Activated CD8-positive, alpha-beta T cell treated with anti-CD3 and anti-CD28 coated beads for 36 hours (primary cell): ENCODE results near the gene ZNF420. TPM values are rescaled to one million over a fixed set of nuclear protein-coding genes. Genes with fewer than 3 reads are reported as not detected.
A peak's percentile ranks its signal among the peaks of the same experiment; 100 is the strongest.
"Not testable (repeated sequence)": the region's sequence is repeated elsewhere in the genome, so short reads cannot be mapped to it uniquely, and the experiment has no call there.

Experiments
- ATAC-seq: fragments of 200-7000 bp; cut with Tn5 transposase; one replicate; pipeline ENCODE4 v1.10.0; 2021; ENCODE audit warnings: mild to moderate bottlenecking, moderate library complexity
- CTCF ChIA-PET: fragments of 350-600 bp; sonication (Branson Sonifier 250); formaldehyde crosslinking; loops from one replicate; lab custom pipeline; 2021; ENCODE audit warnings: antibody characterized with exemption; lab: Charles Lee
- POLR2A ChIA-PET: fragments of 350-600 bp; sonication (Branson Sonifier 250); formaldehyde crosslinking; loops from one replicate; lab custom pipeline; 2021; ENCODE audit warnings: antibody characterized with exemption; lab: Charles Lee
- DNase-seq: peaks from one replicate; pipeline ENCODE4 v3.0.0-alpha.2; 2020
- H3K27ac Mint-ChIP-seq: one replicate; pipeline ENCODE4 v1.8.0; 2021; ENCODE audit warnings: mild to moderate bottlenecking, mixed read lengths
- H3K27me3 Mint-ChIP-seq: one replicate; pipeline ENCODE4 v1.8.0; 2021; ENCODE audit warnings: mixed read lengths
- H3K36me3 Mint-ChIP-seq: one replicate; pipeline ENCODE4 v1.8.0; 2021; ENCODE audit warnings: low read depth, mixed read lengths
- H3K4me1 Mint-ChIP-seq: one replicate; pipeline ENCODE4 v1.8.0; 2021; ENCODE audit warnings: low read depth, mixed read lengths
- H3K4me3 Mint-ChIP-seq: one replicate; pipeline ENCODE4 v1.8.0; 2021; ENCODE audit warnings: mild to moderate bottlenecking, moderate library complexity, mixed read lengths
- H3K9me3 Mint-ChIP-seq: one replicate; pipeline ENCODE4 v1.8.0; 2021; ENCODE audit warnings: mixed read lengths
- CTCF ChIP-seq: fragments of 200-600 bp; IDR thresholded peaks from one replicate; pipeline ENCODE4 v1.8.0; 2022; ENCODE audit warnings: antibody characterized with exemption, mild to moderate bottlenecking
- intact Hi-C: fragments of 100-400 bp; cut with micrococcal nuclease; formaldehyde crosslinking; loops from one replicate; pipeline ENCODE4 v1.10.0; 2022
- total RNA-seq, 2 experiments: library from RNA; stranded (reverse); gene quantifications; one replicate each; pipeline ENCODE4 v1.2.3, GENCODE V29; 2021

The ZNF420 gene
- total RNA-seq, 2 experiments from 2014 or later: 10.1 to 12.0 TPM

- Mint-ChIP-seq H3K4me1 (peaks cover 21% of the 10 kb centered on the region), H3K27me3 (no peaks in the 10 kb centered on the region), H3K27ac (peak overlapping the region; percentile 87), H3K36me3 (peaks cover 46% of the 10 kb centered on the region), H3K9me3 (peaks cover 26% of the 10 kb centered on the region), H3K4me3 (peak overlapping the region; percentile 88)
- no peak for TF ChIP-seq CTCF
- DNase-seq (no peak), ATAC-seq (no peak)
- ChIA-PET CTCF (no interaction called here), POLR2A (interaction anchor here (1.9 kb wide), 1 partner anchor 139 kb away, joined by 4 read pairs; the partner anchor contains the start of gene ZNF383)
- intact Hi-C loops: no loop called here
Observed at GRCh38 chr19:37079238-37079637, 1.0 kb downstream of the ZNF420 start.

GRCh38 chr19:37082307-37082706 is 4.1 kb downstream of the ZNF420 start:
- Mint-ChIP-seq H3K4me1 (peaks cover 19% of the 10 kb centered on the region), H3K4me3 (no peak overlapping the region), H3K27me3 (no peaks in the 10 kb centered on the region), H3K36me3 (peaks cover 64% of the 10 kb centered on the region), H3K9me3 (peaks cover 41% of the 10 kb centered on the region), H3K27ac (no peak overlapping the region)
- POLR2A ChIA-PET: no interaction called here
- no peak for ATAC-seq
- CTCF ChIA-PET: no interaction called here
- intact Hi-C loops: no loop called here
- TF ChIP-seq CTCF: no peak
- DNase-seq: no peak

- ChIA-PET POLR2A (interaction anchor here (1.5 kb wide), 1 partner anchor 9 kb away, joined by 5 read pairs; the partner anchor contains the start of gene ZNF420), CTCF (no interaction called here)
- Mint-ChIP-seq H3K9me3 (peaks cover 48% of the 10 kb centered on the region), H3K27me3 (no peaks in the 10 kb centered on the region), H3K4me1 (no peaks in the 10 kb centered on the region), H3K4me3 (no peak overlapping the region), H3K27ac (no peak overlapping the region), H3K36me3 (peaks cover 86% of the 10 kb centered on the region)
- intact Hi-C loops: no loop called here
- DNase-seq: no peak
- TF ChIP-seq CTCF: no peak
- ATAC-seq: no peak
Observed at GRCh38 chr19:37087110-37087509, 8.9 kb downstream of the ZNF420 start.

- DNase-seq (no peak), ATAC-seq (no peak)
- ChIA-PET CTCF (no interaction called here), POLR2A (no interaction called here)
- Mint-ChIP-seq H3K9me3 (peaks cover 52% of the 10 kb centered on the region), H3K27ac (no peak overlapping the region), H3K4me1 (no peaks in the 10 kb centered on the region), H3K36me3 (peaks cover 97% of the 10 kb centered on the region), H3K4me3 (no peak overlapping the region), H3K27me3 (no peaks in the 10 kb centered on the region)
- intact Hi-C loops: no loop called here
- TF ChIP-seq CTCF: no peak
Observed at GRCh38 chr19:37095859-37096258, 17.6 kb downstream of the ZNF420 start.

- Mint-ChIP-seq H3K27me3 (no peaks in the 10 kb centered on the region), H3K9me3 (peaks cover 53% of the 10 kb centered on the region), H3K4me1 (no peaks in the 10 kb centered on the region), H3K27ac (no peak overlapping the region), H3K4me3 (no peak overlapping the region), H3K36me3 (peaks cover 95% of the 10 kb centered on the region)
- no peak for DNase-seq
- ATAC-seq: no peak
- POLR2A ChIA-PET: no interaction called here
- CTCF ChIA-PET: no interaction called here
- intact Hi-C loops: no loop called here
- no peak for TF ChIP-seq CTCF
Observed at GRCh38 chr19:37098570-37098969, 20.3 kb downstream of the ZNF420 start.

GRCh38 chr19:37104135-37104534 is 25.9 kb downstream of the ZNF420 start:
- CTCF ChIA-PET, DNase-seq, H3K4me1 Mint-ChIP-seq, H3K4me3 Mint-ChIP-seq, intact Hi-C loops, H3K27ac Mint-ChIP-seq, ATAC-seq, POLR2A ChIA-PET, H3K27me3 Mint-ChIP-seq: not testable (repeated sequence)
- H3K9me3 Mint-ChIP-seq: peaks cover 63% of the 10 kb centered on the region
- peaks cover 95% of the 10 kb centered on the region for H3K36me3 Mint-ChIP-seq
